HuH-7 (cell line): ENCODE measurements around the gene ABCD1.

Source experiments
- DNase-seq: peaks from one replicate; pipeline ENCODE4 v3.0.0; 2011; ENCODE audit warnings: low spot score

The ABCD1 gene

DNA sequence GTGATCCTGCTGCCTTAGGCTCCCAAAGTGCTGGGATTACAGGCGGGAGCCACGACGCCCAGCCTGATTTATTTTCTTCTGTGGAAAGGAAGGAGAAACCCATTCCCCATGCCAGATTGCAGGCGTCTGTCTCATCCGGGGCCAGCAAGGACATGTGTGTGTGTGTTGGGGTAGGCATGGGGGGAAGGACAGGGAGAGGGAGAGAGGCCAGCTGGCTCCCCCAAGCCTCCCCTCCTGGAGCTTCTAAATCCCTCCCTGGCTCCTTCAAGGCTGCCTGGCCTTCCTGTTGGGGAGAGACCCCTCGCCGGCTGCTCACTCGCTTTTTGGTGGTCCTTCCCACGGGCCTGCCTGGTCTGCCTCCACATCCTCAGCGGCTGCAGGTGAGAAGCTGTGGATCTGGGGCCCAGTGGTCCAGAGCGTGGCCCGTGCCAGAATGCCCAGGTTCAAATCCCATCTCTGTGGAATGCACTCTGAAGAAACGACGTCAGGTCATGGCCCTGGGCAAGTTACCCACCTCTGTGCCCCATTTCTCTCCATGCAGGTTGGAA is 38.0 kb downstream of the ABCD1 start:
- DNase-seq = no peak

DNA sequence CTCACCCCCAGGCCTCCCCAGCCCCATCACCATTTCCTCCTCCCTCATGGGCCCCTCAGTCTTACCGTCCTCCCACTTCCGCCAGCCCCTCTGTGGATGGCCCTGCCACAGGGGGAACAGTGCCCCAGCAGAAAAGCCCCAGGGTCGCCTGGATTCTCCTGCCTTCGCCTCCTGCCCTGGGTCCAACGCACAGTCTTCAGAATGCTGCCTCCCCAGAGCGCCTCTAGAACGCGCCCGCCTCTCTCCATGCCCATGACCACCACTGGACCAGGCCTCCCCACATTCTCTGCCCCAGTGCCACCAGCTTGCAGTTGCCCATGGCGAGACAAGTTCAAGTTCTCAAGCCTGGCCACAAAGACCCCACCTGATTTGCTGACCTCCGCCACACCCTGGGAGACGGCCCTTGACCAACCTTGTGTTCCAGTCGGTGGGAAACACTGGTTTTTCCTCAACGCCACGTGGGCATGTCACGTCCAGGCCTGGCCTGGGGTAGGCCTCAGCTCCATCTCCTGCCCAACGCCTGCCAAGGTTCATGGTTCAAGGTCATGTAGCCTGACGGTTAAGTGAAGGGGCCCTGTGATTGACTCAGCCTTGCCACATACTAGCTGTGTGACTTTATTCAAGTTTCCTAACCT is 38.8 kb downstream of the ABCD1 start:
- DNase-seq = no peak

DNA sequence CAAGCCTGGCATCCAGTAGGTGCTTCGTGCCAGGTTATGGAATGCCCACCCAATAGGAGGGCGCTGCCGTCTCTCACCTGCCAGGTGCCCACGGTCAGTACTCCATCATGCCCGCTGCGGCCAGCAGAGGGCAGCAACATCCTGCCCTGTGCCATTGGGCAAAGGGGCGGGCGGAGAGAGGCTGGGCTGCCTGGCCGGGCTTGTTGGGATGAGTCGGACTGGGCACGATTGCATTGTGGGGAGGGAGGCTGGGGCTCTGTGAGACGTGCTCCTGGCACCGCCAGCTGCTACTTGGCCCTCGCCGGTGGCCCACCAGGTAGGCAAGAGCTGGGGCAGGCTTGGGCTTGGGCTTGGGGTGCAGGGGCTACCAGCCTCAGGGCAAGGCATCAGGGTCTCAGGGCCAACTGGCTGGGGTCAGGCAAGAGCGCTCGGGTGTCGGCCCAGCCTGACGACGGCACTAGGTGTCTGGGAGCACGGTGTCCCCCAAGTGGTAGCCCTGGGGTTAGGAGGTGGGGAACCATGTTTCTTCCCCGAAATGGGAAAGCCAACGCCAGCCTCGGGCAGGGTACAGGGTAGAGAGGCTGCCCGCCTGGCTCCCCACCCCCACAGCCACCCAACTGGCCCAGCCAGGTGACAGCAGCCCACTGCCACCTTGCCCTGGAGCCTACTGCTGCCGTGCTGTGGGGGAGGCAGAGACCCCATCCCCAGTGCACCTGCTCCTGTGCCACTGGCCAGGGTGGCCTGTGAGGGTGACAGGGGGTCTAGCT is 39.5 kb downstream of the ABCD1 start, which contains the start of gene PLXNB3:
PLXNB3 (plus strand) TSS at position 261 of the 767 bp plus-strand sequence. CDS start 1,287 bp downstream, outside the sequence.
- DNase-seq = peak; percentile 73

DNA sequence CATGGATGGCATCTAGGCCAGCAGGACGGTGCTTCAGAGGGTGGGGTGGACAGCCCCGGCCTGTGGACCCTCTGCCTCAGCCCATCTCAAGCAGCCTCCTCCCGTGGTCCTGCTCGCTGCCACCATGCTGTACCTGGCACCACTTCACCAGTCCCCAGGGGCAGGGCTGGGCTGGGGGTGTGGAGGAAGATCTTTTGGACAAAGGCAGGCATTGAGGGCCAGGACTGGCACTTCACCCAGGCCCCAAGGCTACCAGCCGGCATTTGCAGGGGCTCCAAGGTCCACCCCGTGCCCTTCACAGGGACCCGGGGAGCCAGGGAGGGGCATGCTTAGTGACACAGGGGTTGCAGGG is 40.1 kb downstream of the ABCD1 start:
- DNase-seq = no peak

DNA sequence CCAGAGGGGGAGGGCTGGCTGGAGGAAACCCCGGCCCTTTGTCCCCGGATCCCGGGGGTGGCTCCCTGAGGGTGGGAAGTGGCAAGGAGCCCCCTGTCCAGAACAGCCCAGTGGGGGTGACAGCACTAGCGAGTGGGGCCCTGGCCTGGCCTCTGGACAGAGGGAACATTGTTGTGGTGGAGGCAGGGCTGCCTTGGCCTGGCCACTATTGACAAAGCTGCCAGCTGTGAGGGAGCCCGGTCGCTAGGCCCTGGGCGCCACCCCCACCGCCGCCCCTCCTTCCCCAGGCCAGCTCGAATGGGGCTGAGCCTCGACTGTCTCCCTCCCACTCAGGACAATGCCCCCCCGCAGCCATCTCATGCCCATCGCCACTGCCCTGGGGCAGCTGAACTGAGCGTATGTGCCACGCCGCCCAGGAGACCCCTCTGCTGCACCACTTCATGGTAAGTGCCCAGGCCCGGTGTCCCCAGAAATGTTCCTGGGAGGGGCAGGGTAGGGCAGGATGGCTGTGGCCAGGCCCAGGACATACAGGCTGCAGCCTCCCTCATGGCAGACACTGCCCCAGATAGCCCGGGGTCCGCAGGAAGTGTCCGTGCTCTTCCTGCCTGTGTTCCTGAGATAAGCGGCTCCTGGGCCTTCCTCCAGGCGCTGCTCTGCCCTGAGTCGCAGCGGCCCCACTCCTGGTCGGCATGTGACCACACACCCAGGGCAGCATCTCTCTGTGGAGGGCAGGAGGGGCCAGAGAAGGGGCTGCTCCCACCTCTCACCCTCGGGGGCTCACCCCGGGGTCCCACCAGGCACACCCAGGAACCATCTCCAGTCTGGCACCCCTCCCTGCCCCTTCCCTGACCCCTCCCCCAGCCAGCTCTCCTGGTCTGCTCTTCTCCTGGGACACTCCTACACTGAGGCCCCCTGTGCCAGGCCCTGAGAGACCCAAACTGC is 40.8 kb downstream of the ABCD1 start:
- no peak for DNase-seq

DNA sequence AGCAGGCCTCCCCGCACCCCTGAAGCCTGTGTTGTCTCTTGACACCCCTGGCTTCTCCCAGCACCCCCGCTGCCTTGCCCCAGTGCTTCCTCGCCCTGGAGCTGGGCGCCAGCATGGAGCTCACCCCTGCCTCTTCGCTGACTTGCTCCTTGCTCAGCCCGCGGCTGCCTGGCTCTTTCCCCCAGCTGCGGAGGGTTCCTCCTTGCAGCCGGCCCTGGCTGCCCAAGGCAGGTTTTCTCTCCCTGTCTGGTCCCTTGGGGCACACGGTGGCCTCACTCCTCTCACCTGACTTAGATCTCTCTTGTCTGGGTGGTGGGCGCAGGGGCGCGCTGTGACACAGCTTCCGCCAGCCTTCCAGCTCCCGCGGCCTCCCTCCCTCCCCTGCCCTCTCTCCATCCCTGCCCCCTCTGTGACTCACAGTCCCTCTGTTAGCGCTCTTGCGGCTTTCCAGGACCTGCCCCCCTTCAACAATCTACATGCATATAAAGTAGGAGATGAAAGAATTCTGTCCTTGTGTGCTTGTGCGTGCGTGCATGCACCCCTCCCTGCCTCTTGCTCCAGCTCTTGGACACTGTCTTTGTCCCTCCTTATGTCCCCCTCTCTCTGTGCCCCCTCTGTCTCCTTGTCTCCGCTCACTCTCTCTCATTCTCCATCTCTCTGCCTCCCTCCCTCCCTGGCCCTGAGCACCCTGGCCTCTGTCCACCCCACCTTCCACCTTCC is 41.6 kb downstream of the ABCD1 start:
- peak; percentile 7 for DNase-seq

DNA sequence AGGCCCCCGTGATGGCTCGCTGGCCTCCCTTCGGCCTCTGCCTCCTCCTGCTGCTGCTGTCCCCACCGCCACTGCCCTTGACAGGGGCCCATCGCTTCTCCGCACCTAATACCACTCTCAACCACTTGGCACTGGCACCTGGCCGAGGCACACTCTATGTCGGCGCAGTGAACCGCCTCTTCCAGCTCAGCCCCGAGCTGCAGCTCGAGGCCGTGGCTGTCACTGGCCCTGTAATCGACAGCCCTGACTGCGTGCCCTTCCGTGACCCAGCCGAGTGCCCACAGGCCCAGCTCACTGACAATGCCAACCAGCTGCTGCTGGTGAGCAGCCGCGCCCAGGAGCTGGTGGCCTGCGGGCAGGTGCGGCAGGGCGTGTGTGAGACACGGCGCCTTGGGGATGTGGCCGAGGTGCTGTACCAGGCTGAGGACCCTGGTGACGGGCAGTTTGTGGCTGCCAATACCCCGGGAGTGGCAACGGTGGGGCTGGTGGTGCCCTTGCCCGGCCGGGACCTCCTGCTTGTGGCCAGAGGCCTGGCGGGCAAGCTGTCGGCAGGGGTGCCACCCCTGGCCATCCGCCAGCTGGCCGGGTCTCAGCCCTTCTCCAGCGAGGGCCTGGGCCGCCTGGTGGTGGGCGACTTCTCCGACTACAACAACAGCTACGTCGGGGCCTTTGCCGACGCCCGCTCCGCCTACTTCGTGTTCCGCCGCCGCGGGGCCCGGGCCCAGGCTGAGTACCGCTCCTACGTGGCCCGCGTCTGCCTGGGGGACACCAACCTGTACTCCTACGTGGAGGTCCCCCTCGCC is 42.4 kb downstream of the ABCD1 start:
- no peak for DNase-seq

DNA sequence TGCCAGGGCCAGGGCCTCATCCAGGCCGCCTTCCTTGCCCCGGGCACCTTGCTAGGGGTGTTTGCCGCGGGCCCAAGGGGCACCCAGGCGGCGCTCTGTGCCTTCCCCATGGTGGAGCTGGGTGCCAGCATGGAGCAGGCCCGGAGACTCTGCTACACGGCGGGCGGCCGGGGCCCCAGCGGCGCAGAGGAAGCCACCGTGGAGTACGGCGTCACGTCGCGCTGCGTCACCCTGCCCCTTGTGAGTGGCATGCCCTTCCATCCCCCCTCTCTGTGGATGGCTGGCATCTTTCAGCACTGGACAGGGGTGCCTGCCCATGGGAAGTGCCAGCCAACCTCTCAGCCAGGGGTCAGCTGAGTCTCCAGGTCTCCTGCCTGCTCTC is 43.0 kb downstream of the ABCD1 start:
- no peak for DNase-seq

DNA sequence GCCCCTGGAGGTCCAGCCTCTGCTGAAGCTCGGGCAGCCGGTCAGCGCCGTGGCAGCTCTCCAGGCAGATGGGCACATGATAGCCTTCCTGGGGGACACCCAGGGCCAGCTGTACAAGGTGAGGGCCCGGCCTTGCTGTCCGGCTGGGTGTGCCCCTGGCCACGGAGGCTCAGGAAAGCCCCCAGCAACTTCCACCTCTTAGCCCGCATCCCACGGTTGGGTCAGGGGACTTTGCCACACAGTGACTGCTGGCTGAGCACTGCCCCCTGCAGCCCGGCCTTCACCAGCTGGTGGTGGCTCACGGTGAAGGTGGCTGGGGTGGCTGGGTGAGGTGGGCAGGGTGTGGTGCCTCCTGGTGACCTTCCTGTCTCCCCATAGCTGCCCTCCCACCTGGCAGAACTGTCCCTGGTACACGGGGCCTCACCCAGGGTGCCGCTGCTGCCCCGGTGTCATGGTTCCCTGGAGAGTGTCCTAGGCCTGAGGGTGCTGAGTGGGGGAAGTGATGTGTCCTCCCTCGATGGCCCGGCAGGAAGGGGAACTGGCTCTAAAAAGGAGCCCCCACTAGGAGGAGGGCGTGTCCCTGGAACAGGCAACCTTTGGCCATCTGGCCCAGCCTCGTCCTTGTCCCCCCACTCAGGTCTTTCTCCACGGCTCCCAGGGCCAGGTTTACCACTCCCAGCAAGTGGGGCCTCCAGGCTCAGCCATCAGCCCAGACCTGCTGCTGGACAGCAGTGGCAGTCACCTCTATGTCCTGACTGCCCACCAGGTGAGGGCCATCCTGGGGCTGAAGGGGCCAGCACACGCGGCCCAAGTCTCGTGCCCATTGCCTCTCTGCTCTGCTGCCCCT is 43.9 kb downstream of the ABCD1 start:
- DNase-seq = no peak

DNA sequence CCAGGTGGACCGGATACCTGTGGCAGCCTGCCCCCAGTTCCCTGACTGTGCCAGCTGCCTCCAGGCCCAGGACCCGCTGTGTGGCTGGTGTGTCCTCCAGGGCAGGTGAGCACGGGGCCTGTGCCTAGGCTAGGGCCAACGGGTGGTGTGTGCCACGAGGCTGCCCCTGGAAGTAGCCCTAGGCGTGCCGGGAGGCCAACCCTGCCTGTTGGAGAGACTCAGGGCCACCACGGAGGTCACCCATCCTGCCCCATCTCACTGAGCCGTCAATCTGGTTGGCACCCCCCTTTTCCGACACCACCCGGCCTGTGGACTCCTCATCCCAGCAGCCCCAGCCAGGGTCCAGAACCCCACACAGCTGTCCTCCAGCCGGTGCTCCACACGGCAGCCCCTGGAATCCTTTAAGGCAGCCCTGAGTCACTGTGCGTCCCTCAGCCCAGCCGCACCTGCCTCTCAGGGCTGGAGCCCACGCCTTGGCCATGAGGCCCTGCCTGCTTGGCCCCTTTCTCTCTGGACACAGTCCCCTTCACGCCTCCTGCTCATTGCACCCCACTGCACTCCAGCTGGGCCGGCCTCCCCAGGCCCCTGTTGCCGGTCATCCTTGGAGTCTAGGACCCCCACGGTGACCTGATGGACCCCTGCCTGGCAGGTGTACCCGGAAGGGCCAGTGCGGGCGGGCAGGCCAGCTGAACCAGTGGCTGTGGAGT is 44.7 kb downstream of the ABCD1 start:
- no peak for DNase-seq

DNA sequence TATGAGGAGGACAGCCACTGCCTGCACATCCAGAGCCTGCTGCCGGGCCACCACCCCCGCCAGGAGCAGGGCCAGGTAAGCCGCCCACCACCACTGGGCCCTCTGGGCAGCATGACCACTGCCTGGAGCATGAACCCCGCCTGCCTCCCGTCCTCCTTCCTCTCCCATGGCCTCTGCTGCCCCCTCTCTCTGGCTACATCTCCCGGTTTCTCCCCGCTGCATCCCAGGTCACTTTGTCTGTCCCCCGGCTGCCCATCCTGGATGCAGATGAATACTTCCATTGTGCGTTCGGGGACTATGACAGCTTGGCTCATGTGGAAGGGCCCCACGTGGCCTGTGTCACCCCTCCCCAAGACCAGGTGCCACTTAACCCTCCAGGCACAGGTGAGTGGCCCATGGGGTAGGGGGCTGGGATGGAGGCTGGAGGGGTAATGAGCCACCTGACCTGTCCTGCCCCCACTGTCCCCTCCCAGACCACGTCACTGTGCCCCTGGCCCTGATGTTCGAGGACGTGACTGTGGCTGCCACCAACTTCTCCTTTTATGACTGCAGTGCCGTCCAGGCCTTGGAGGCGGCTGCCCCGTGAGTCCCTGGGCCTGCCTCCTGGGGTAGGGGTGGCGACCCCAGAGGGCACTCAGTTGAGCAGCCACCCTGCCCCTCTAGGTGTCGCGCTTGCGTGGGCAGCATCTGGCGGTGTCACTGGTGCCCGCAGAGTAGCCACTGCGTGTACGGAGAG is 45.4 kb downstream of the ABCD1 start:
- no peak for DNase-seq

DNA sequence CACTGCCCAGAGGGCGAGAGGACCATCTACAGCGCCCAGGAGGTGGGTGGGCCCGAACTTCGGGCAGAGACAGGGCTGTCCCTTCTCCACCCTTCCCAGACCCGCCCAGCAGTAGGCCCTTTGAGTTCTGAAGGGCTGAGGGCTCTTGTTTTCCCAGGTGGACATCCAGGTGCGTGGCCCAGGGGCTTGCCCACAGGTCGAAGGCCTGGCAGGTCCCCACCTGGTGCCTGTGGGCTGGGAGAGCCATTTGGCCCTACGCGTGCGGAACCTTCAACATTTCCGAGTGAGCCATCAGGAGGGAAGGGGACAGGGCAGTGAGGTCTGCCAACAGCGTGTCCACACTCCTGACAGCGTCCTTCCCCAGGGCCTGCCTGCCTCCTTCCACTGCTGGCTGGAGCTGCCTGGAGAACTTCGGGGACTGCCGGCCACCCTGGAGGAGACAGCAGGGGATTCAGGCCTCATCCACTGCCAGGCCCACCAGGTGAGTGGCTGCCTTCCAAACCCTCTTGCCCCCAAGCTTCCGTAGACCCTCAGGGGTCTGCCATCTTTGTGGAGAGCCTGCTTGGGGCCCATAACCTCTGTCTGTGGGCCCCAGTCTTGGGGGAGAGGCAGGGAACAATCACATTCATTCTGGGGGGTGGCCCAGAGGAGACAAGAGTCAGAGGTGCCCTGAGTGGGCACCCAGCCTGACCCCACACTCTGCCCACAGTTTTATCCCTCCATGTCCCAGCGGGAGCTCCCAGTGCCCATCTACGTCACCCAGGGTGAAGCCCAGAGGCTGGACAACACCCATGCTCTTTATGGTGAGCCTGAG is 46.2 kb downstream of the ABCD1 start:
- no peak for DNase-seq

DNA sequence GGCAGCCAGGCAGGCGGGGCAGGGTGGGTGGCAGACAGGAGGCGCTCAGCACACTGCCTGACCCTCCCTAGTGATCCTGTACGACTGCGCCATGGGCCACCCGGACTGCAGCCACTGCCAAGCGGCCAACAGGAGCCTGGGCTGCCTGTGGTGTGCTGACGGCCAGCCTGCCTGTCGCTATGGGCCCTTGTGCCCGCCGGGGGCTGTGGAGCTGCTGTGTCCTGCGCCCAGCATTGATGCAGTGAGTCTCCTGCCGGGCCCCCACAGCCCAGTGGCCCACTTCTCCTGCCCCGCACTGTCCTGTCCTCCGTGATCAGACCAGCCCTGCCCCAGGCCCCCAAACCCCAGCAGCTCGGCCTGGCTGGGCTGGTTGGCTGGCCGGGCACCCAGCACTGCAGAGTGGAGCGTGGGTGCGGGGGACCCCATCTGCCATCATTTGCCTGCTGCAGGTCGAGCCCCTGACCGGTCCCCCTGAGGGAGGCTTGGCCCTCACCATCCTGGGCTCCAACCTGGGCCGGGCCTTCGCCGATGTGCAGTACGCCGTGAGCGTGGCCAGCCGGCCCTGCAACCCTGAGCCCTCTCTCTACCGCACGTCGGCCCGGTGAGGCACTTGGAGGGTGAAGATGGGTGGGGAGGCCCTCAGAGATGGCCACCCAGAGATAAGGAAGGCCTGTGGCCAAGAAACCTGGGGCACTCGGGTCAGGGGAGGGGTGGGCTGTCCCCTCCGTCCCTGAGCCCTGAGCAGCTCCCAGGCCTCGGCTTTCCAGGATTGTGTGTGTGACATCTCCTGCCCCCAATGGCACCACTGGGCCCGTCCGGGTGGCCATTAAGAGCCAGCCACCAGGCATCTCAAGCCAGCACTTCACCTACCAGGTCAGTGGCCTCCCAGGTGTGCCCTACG is 47.0 kb downstream of the ABCD1 start:
- no peak for DNase-seq

DNA sequence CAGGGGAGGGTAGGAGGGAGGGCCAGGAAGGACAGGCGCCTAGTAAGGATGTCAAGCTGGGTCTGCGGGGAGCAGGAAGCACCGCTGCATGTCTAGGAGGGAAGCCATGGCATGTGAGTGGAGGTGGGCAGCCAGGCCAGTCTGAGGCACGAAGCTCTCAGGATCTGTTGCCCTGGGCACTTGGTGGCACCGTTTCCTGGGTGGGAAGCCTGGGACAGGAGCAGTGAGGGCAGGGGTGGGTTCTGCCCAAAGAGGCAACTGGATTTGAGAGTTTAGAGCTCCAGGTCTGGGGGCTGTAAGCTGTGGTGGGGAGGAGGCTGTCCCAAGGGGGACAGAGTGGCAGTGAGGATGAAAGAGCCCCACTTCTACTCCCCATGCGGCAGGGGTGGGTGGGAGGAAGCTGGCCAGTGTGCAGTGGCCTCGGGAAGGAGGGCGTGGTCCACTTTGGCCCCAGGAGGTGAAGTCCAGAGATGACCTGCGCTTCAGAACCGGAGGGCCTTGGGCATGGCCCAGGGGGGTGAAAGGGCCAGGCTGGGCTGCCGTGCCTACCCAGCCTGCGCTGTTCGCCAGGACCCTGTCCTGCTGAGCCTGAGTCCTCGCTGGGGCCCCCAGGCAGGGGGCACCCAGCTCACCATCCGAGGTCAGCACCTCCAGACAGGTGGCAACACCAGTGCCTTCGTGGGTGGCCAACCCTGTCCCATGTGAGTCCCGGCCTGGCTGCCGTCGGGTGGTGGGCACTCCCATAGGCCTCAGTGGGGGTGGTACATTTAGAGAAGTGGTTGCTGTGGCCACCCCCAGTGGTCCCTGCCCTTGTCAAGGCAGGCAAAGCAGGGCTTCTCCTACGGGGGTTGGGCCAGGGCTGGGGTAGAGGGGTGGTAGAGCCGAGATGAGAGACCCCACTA is 47.9 kb downstream of the ABCD1 start:
- no peak for DNase-seq

DNA sequence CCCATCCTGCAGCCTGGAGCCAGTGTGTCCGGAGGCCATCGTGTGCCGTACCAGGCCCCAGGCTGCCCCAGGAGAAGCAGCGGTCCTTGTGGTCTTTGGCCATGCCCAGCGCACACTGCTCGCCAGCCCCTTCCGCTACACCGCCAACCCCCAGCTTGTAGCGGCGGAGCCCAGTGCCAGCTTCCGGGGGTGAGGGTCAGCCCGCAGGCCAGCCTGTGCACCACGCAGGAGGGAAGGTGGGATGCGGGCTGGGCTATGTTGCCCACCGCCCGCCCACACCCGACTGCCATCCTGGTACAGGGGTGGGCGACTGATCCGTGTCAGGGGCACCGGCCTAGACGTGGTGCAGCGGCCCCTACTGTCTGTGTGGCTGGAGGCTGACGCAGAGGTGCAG is 48.6 kb downstream of the ABCD1 start:
- DNase-seq = no peak
